Panc1 (cell line): ENCODE measurements around the gene PKP4. TPM values are rescaled to one million over a fixed set of nuclear protein-coding genes. Genes with fewer than 3 reads are reported as not detected.

Experiments
- ATAC-seq: fragments of 200-7000 bp; cut with Tn5 transposase; 2 replicates; pipeline ENCODE4 v1.9.1; 2020; ENCODE audit warnings: mild to moderate bottlenecking, moderate library complexity
- BruUV-seq: library from RNA; stranded (reverse); fragments of 400-500 nt; replicated peaks from 2 replicates; lab custom pipeline; 2021; lab: Mats Ljungman, UMichigan
- CTCF ChIA-PET: fragments of 300-600 bp; sonication (Branson Sonifier 250); formaldehyde crosslinking; loops from one replicate; lab custom pipeline; 2022; ENCODE audit warnings: antibody characterized with exemption; lab: Charles Lee
- POLR2A ChIA-PET: fragments of 300-600 bp; sonication (Branson Sonifier 250); formaldehyde crosslinking; loops from one replicate; lab custom pipeline; 2022; ENCODE audit warnings: antibody characterized with exemption; lab: Charles Lee
- DNase-seq: peaks from one replicate; pipeline ENCODE4 v3.0.0-alpha.2; 2010; ENCODE audit warnings: low read depth, low spot score
- H3K27ac ChIP-seq: 2 replicates; pipeline ENCODE4 v1.5.1; 2011; ENCODE audit warnings: mild to moderate bottlenecking, low read length, inconsistent platforms
- H3K27me3 ChIP-seq: fragments of 200-500 bp; sonication (Bioruptor generic); 2 replicates; pipeline ENCODE4 v1.6.0; 2014; ENCODE audit warnings: low read length, inconsistent platforms; ENCODE audit not compliant: control insufficient read depth, insufficient read depth
- H3K36me3 ChIP-seq: fragments of 200-500 bp; sonication (Bioruptor generic); 2 replicates; pipeline ENCODE4 v1.5.1; 2014; ENCODE audit warnings: inconsistent platforms, mild to moderate bottlenecking, low read length, moderate library complexity; ENCODE audit not compliant: control insufficient read depth, insufficient read depth
- H3K4me1 ChIP-seq: 2 replicates; pipeline ENCODE4 v1.5.1; 2011; ENCODE audit warnings: inconsistent platforms, mild to moderate bottlenecking, low read length, moderate library complexity; ENCODE audit not compliant: control insufficient read depth, insufficient read depth
- H3K4me3 ChIP-seq, 2 experiments: 2 replicates each; pipeline ENCODE4 v1.5.1; 2011 to 2012; ENCODE audit warnings: low read depth in 2 of 2, low read length in 2 of 2, mild to moderate bottlenecking in 2 of 2, inconsistent platforms in 1 of 2, moderate library complexity in 1 of 2
- H3K9me3 ChIP-seq: fragments of 200-500 bp; sonication (Bioruptor generic); 2 replicates; pipeline ENCODE4 v1.5.1; 2014; ENCODE audit warnings: low read depth, mild to moderate bottlenecking, inconsistent platforms, low read length, moderate library complexity; ENCODE audit not compliant: control insufficient read depth, insufficient read depth
- CTCF ChIP-seq: fragments of 450-650 bp; IDR thresholded peaks from 2 replicates; pipeline ENCODE4 v1.5.1; 2017; ENCODE audit warnings: mild to moderate bottlenecking
- POLR2AphosphoS5 ChIP-seq: IDR thresholded peaks from 2 replicates; pipeline ENCODE4 v1.6.1; 2012; ENCODE audit warnings: mild to moderate bottlenecking, low read depth, low read length, moderate library complexity
- REST ChIP-seq, 2 experiments: IDR thresholded peaks; 2 replicates each; pipeline ENCODE4 v1.6.1; 2011 to 2012; ENCODE audit warnings: low read depth in 2 of 2, control low read depth in 1 of 2, low read length in 1 of 2, mild to moderate bottlenecking in 1 of 2, moderate library complexity in 1 of 2; ENCODE audit not compliant: insufficient read depth in 1 of 2
- SIN3A ChIP-seq: IDR thresholded peaks from 2 replicates; pipeline ENCODE4 v1.6.1; 2012; ENCODE audit warnings: low read depth, mild to moderate bottlenecking, low read length, moderate library complexity, borderline replicate concordance; ENCODE audit not compliant: insufficient read depth
- TCF7L2 ChIP-seq: IDR thresholded peaks from 2 replicates; pipeline ENCODE4 v1.6.1; 2011; ENCODE audit warnings: mild to moderate bottlenecking, low read depth, low read length, inconsistent platforms
- in situ Hi-C: cut with HindIII; loops from 2 replicates; pipeline ENCODE4 v1.10.0; 2016; ENCODE audit warnings: low sequenced_read_pairs, low pct_unique_long_range_greater_than_20kb
- intact Hi-C: fragments of 100-400 bp; cut with micrococcal nuclease; formaldehyde crosslinking; loops from one replicate; pipeline ENCODE4 v1.10.0; 2022; ENCODE audit not compliant: unreplicated experiment
- total RNA-seq: library from RNA; stranded (reverse); gene quantifications from one replicate; pipeline ENCODE4 v1.2.1, GENCODE V29; 2021; ENCODE audit not compliant: unreplicated experiment

Gene PKP4
- total RNA-seq, 1 experiment from 2014 or later: 81.7 TPM

GRCh38 chr2:158407031-158407430, 49.7 kb upstream of the PKP4 start:
- Histone ChIP-seq H3K27me3 (no peaks in the 10 kb centered on the region), H3K4me3 (no peak overlapping the region), H3K27ac (no peak overlapping the region), H3K4me1 (no peaks in the 10 kb centered on the region; the same call in 1 of the 2 replicates), H3K36me3 (no peaks in the 10 kb centered on the region), H3K9me3 (no peaks in the 10 kb centered on the region)
- no TSS peak for BruUV-seq
- DNase-seq: no peak
- ChIA-PET POLR2A (no interaction called here), CTCF (no interaction called here)
- ATAC-seq: no peak
- in situ Hi-C loops (no loop called here), intact Hi-C loops (no loop called here)
- TF ChIP-seq REST (IDR thresholded peaks at IDR 0.05; ENCODE audit: insufficient read depth in 1 of 2, low read depth in 2 of 2, low read length in 1 of 2) (no peak), POLR2AphosphoS5 (no peak), CTCF (no peak), TCF7L2 (no peak), SIN3A (no peak)

GRCh38 chr2:158410132-158410531, 46.6 kb upstream of the PKP4 start:
- Histone ChIP-seq H3K36me3 (no peaks in the 10 kb centered on the region), H3K27me3 (no peaks in the 10 kb centered on the region), H3K27ac (no peak overlapping the region), H3K9me3 (no peaks in the 10 kb centered on the region), H3K4me3 (no peak overlapping the region), H3K4me1 (no peaks in the 10 kb centered on the region)
- TF ChIP-seq REST (IDR thresholded peaks at IDR 0.05; ENCODE audit: insufficient read depth in 1 of 2, low read depth in 2 of 2, low read length in 1 of 2): no peak
- no peak for TF ChIP-seq CTCF
- TF ChIP-seq POLR2AphosphoS5: no peak
- no peak for TF ChIP-seq TCF7L2
- ATAC-seq: no peak
- in situ Hi-C loops (no loop called here), intact Hi-C loops (no loop called here)
- CTCF ChIA-PET: no interaction called here
- no TSS peak for BruUV-seq
- POLR2A ChIA-PET: no interaction called here
- DNase-seq: no peak
